ENCODE measurements around the gene PDHX.
"Not testable (repeated sequence)": the region's sequence is repeated elsewhere in the genome, so short reads cannot be mapped to it uniquely, and the experiment has no call there.

The PDHX gene

GRCh38 chr11:35011944-35012343 is 95.5 kb downstream of the PDHX start:
- Histone ChIP-seq H3K9me3 (ENCODE audit: control insufficient read depth in 1 of 2, low read length in 2 of 2) (no peaks in the 10 kb centered on the region), H3K27ac (ENCODE audit: low read length) (no peak overlapping the region), H3K27me3 (ENCODE audit: low read depth, low read length) (no peaks in the 10 kb centered on the region), H3K4me3 (ENCODE audit: low read depth in 1 of 2, low read length in 2 of 2) (no peak overlapping the region), H3K4me1 (ENCODE audit: control insufficient read depth in 1 of 2, insufficient read depth in 2 of 2, low read length in 2 of 2) (peaks cover 0 to under 1% of the 10 kb centered on the region in 2 donors), H3K36me3 (ENCODE audit: control insufficient read depth in 1 of 2, insufficient read depth in 2 of 2, low read length in 2 of 2) (no peaks in the 10 kb centered on the region)

GRCh38 chr11:35012467-35013191 is 96.2 kb downstream of the PDHX start:
- no peak overlapping the region for H3K27ac ChIP-seq (ENCODE audit: low read length)

GRCh38 chr11:35013514-35014233 is 97.3 kb downstream of the PDHX start:
- Histone ChIP-seq H3K9me3 (ENCODE audit: control insufficient read depth in 1 of 2, low read length in 2 of 2) (no peaks in the 10 kb centered on the region), H3K27ac (ENCODE audit: low read length) (no peak overlapping the region), H3K4me1 (ENCODE audit: control insufficient read depth in 1 of 2, insufficient read depth in 2 of 2, low read length in 2 of 2) (no peaks in the 10 kb centered on the region), H3K27me3 (ENCODE audit: low read depth, low read length) (no peaks in the 10 kb centered on the region), H3K4me3 (ENCODE audit: low read depth in 1 of 2, low read length in 2 of 2) (no peak overlapping the region), H3K36me3 (ENCODE audit: control insufficient read depth in 1 of 2, insufficient read depth in 2 of 2, low read length in 2 of 2) (no peaks in the 10 kb centered on the region)

More at GRCh38 chr11:35012467-35013191, 96.2 kb downstream of the PDHX start:
- Histone ChIP-seq H3K9me3 (ENCODE audit: control insufficient read depth in 1 of 2, low read length in 2 of 2) (no peaks in the 10 kb centered on the region), H3K4me3 (ENCODE audit: low read depth in 1 of 2, low read length in 2 of 2) (no peak overlapping the region), H3K4me1 (ENCODE audit: control insufficient read depth in 1 of 2, insufficient read depth in 2 of 2, low read length in 2 of 2) (no peaks in the 10 kb centered on the region), H3K27me3 (ENCODE audit: low read depth, low read length) (no peaks in the 10 kb centered on the region), H3K36me3 (ENCODE audit: control insufficient read depth in 1 of 2, insufficient read depth in 2 of 2, low read length in 2 of 2) (no peaks in the 10 kb centered on the region)

GRCh38 chr11:35014346-35014745 is 97.9 kb downstream of the PDHX start:
- Histone ChIP-seq H3K27me3 (ENCODE audit: low read depth, low read length) (no peaks in the 10 kb centered on the region), H3K4me1 (ENCODE audit: control insufficient read depth in 1 of 2, insufficient read depth in 2 of 2, low read length in 2 of 2) (no peaks in the 10 kb centered on the region), H3K27ac (ENCODE audit: low read length) (no peak overlapping the region), H3K36me3 (ENCODE audit: control insufficient read depth in 1 of 2, insufficient read depth in 2 of 2, low read length in 2 of 2) (no peaks in the 10 kb centered on the region), H3K9me3 (ENCODE audit: control insufficient read depth in 1 of 2, low read length in 2 of 2) (no peaks in the 10 kb centered on the region), H3K4me3 (ENCODE audit: low read depth in 1 of 2, low read length in 2 of 2) (no peak overlapping the region)

- no peaks in the 10 kb centered on the region for H3K36me3 ChIP-seq (ENCODE audit: control insufficient read depth in 1 of 2, insufficient read depth in 2 of 2, low read length in 2 of 2)
These were observed 99.4 kb downstream of the PDHX start for GRCh38 chr11:35015621-35016387.

GRCh38 chr11:35016916-35017315 is 100.5 kb downstream of the PDHX start:
- no peak overlapping the region for H3K4me3 ChIP-seq (ENCODE audit: low read depth in 1 of 2, low read length in 2 of 2)
- no peaks in the 10 kb centered on the region for H3K27me3 ChIP-seq (ENCODE audit: low read depth, low read length)
- no peaks in the 10 kb centered on the region for H3K9me3 ChIP-seq (ENCODE audit: control insufficient read depth in 1 of 2, low read length in 2 of 2)
- H3K4me1 ChIP-seq (ENCODE audit: control insufficient read depth in 1 of 2, insufficient read depth in 2 of 2, low read length in 2 of 2) = no peaks in the 10 kb centered on the region
- H3K27ac ChIP-seq (ENCODE audit: low read length) = no peak overlapping the region
- no peaks in the 10 kb centered on the region for H3K36me3 ChIP-seq (ENCODE audit: control insufficient read depth in 1 of 2, insufficient read depth in 2 of 2, low read length in 2 of 2)

More at GRCh38 chr11:35015621-35016387, 99.4 kb downstream of the PDHX start:
- Histone ChIP-seq H3K27me3 (ENCODE audit: low read depth, low read length) (no peaks in the 10 kb centered on the region), H3K4me3 (ENCODE audit: low read depth in 1 of 2, low read length in 2 of 2) (no peak overlapping the region), H3K9me3 (ENCODE audit: control insufficient read depth in 1 of 2, low read length in 2 of 2) (no peaks in the 10 kb centered on the region), H3K4me1 (ENCODE audit: control insufficient read depth in 1 of 2, insufficient read depth in 2 of 2, low read length in 2 of 2) (no peaks in the 10 kb centered on the region), H3K27ac (ENCODE audit: low read length) (no peak overlapping the region)

- H3K9me3 ChIP-seq (ENCODE audit: control insufficient read depth in 1 of 2, low read length in 2 of 2) = no peaks in the 10 kb centered on the region
- H3K27ac ChIP-seq (ENCODE audit: low read length) = no peak overlapping the region
- no peak overlapping the region for H3K4me3 ChIP-seq (ENCODE audit: low read depth in 1 of 2, low read length in 2 of 2)
- no peaks in the 10 kb centered on the region for H3K4me1 ChIP-seq (ENCODE audit: control insufficient read depth in 1 of 2, insufficient read depth in 2 of 2, low read length in 2 of 2)
- no peaks in the 10 kb centered on the region for H3K36me3 ChIP-seq (ENCODE audit: control insufficient read depth in 1 of 2, insufficient read depth in 2 of 2, low read length in 2 of 2)
- H3K27me3 ChIP-seq (ENCODE audit: low read depth, low read length) = no peaks in the 10 kb centered on the region
These were observed 101.3 kb downstream of the PDHX start for GRCh38 chr11:35017528-35018342.

GRCh38 chr11:35021589-35021988 is 105.2 kb downstream of the PDHX start:
- Histone ChIP-seq H3K4me3 (ENCODE audit: low read depth in 1 of 2, low read length in 2 of 2) (no peak overlapping the region), H3K4me1 (ENCODE audit: control insufficient read depth in 1 of 2, insufficient read depth in 2 of 2, low read length in 2 of 2) (no peaks in the 10 kb centered on the region), H3K27me3 (ENCODE audit: low read depth, low read length) (no peaks in the 10 kb centered on the region), H3K9me3 (ENCODE audit: control insufficient read depth in 1 of 2, low read length in 2 of 2) (peaks cover 0 to 3% of the 10 kb centered on the region in 2 donors), H3K27ac (ENCODE audit: low read length) (no peak overlapping the region), H3K36me3 (ENCODE audit: control insufficient read depth in 1 of 2, insufficient read depth in 2 of 2, low read length in 2 of 2) (no peaks in the 10 kb centered on the region)

- H3K27ac ChIP-seq (ENCODE audit: low read length); H3K4me3 ChIP-seq (ENCODE audit: low read depth in 1 of 2, low read length in 2 of 2); H3K27me3 ChIP-seq (ENCODE audit: low read depth, low read length); H3K9me3 ChIP-seq (ENCODE audit: control insufficient read depth in 1 of 2, low read length in 2 of 2); H3K4me1 ChIP-seq (ENCODE audit: control insufficient read depth in 1 of 2, insufficient read depth in 2 of 2, low read length in 2 of 2); H3K36me3 ChIP-seq (ENCODE audit: control insufficient read depth in 1 of 2, insufficient read depth in 2 of 2, low read length in 2 of 2): not testable (repeated sequence)
These were observed 107.5 kb downstream of the PDHX start for GRCh38 chr11:35023940-35024339.

GRCh38 chr11:35028007-35028406 is 111.6 kb downstream of the PDHX start:
- not testable (repeated sequence) for H3K9me3 ChIP-seq (ENCODE audit: control insufficient read depth in 1 of 2, low read length in 2 of 2); H3K27me3 ChIP-seq (ENCODE audit: low read depth, low read length); H3K36me3 ChIP-seq (ENCODE audit: control insufficient read depth in 1 of 2, insufficient read depth in 2 of 2, low read length in 2 of 2); H3K4me1 ChIP-seq (ENCODE audit: control insufficient read depth in 1 of 2, insufficient read depth in 2 of 2, low read length in 2 of 2); H3K4me3 ChIP-seq (ENCODE audit: low read depth in 1 of 2, low read length in 2 of 2); H3K27ac ChIP-seq (ENCODE audit: low read length)
